Omental fat pad (tissue), 4 donors: ENCODE data around the gene ASPHD1. TPM values are rescaled to one million over a fixed set of nuclear protein-coding genes. Genes with fewer than 3 reads are reported as not detected.

Source experiments
- ATAC-seq: fragments of 150-250 bp; one replicate; pipeline ENCODE4 v1.9.1; 2016; ENCODE audit warnings: mild to moderate bottlenecking, moderate library complexity; ENCODE audit not compliant: low FRiP score
- DNase-seq: peaks from one replicate; pipeline ENCODE4 v3.0.0-alpha.2; 2019; ENCODE audit warnings: low spot score
- total RNA-seq, 4 donors: library from RNA; depleted of rRNA; stranded (reverse); fragments of >200 nt; gene quantifications; one replicate each; pipeline ENCODE4 v1.1.0, GENCODE V29; 2016
- TF ChIP-seq, protein P1 (sequence below), 3 donors: fragments of 450-650 bp; IDR thresholded peaks; one replicate each; pipeline ENCODE4 v1.5.1; 2016 to 2017; ENCODE audit warnings: antibody characterized with exemption in 3 of 3, mild to moderate bottlenecking in 3 of 3, moderate library complexity in 2 of 3

Gene ASPHD1
- total RNA-seq, result 10 to 100 TPM in 2 of 4 donors, 1 to 10 TPM in 1, not detected in 1; 4.0 to 14.0 (median 10.6) TPM

- ATAC-seq (peak; percentile 86), DNase-seq (peak; percentile 55)
- TF ChIP-seq, protein P1, sequence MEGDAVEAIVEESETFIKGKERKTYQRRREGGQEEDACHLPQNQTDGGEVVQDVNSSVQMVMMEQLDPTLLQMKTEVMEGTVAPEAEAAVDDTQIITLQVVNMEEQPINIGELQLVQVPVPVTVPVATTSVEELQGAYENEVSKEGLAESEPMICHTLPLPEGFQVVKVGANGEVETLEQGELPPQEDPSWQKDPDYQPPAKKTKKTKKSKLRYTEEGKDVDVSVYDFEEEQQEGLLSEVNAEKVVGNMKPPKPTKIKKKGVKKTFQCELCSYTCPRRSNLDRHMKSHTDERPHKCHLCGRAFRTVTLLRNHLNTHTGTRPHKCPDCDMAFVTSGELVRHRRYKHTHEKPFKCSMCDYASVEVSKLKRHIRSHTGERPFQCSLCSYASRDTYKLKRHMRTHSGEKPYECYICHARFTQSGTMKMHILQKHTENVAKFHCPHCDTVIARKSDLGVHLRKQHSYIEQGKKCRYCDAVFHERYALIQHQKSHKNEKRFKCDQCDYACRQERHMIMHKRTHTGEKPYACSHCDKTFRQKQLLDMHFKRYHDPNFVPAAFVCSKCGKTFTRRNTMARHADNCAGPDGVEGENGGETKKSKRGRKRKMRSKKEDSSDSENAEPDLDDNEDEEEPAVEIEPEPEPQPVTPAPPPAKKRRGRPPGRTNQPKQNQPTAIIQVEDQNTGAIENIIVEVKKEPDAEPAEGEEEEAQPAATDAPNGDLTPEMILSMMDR (IDR thresholded peaks at IDR 0.05), result no peak
Measured at GRCh38 chr16:29900102-29900887, at the start of gene ASPHD1. ASPHD1 (plus strand) TSS chr16:29900488; CDS start chr16:29900972, 484 bp downstream.

GRCh38 chr16:29850998-29851397 is 49.3 kb upstream of the ASPHD1 start:
- ATAC-seq, result no peak
- TF ChIP-seq, protein P1 (IDR thresholded peaks at IDR 0.05), result no peak
- no peak for DNase-seq

GRCh38 chr16:29852654-29853053 is 47.6 kb upstream of the ASPHD1 start:
- TF ChIP-seq, protein P1 (IDR thresholded peaks at IDR 0.05), result no peak
- peak; percentile 34 for ATAC-seq
- DNase-seq, result no peak

DNA sequence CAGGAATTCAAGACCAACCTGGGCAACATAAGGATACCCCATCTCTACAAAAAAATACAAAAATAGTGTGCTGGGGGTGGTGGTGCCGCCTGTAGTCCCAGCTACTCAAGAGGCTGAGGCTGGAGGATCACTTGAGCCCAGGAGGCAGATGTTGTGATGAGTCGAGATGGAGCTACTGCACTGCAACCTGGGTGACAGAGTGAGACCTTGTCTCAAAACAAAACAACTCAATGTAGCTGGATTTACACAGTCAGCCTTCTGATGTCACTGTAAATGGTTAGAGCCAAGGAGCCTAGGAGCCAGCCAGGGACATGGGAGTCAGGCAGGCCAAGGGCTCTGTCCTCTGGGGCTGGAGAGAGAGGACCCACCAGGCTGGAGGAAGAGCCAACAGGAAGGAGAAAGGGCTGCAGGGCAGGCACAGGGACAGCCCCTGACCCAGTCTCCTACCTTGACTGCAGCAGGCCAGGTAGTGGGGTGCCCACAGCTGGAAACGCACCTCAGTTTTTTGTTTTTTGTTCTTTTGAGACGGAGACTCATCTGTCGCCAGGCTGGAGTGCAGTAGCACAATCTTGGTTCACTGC is 45.7 kb upstream of the ASPHD1 start:
- TF ChIP-seq, protein P1 (IDR thresholded peaks at IDR 0.05), result no peak
- ATAC-seq (no peak), DNase-seq (no peak)

- DNase-seq (no peak), ATAC-seq (no peak)
- TF ChIP-seq, protein P1 (IDR thresholded peaks at IDR 0.05), result no peak
Measured at GRCh38 chr16:29857133-29857760, 43.0 kb upstream of the ASPHD1 start.

DNA sequence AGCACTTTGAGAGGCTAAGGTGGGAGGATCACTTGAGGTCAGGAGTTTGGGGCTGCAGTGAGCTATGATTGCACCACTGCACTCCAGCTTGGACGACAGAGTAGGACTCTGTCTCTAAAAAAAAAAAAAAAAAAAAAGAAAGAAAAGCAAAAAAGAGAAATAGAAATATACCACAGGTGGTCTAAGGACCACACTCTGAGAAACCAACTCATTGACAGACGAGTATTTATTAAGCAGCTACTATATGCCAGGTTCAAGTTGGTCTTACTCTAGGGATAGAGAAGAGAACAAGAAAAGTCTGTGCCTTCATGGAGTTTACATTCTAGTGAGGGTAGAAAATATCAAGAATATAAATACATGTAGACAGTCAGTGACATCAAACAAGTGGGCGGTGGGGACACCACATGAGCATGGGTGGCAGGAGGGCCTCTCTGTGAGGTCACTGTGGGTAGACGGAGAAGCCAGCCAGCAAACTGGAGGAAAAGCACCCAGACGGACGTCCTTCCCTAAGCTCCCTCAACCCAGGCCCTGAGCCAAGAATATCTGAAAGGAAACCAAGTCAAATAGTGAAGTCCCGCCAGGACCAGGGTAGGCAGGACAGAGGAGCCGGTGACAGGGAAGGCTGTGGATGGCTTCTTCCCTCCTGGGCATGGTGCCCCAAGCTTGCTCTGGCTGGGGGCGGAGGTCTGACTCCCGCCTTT is 42.0 kb upstream of the ASPHD1 start:
- no peak for DNase-seq
- ATAC-seq, result no peak
- TF ChIP-seq, protein P1 (IDR thresholded peaks at IDR 0.05), result no peak
